ENCODE results near the gene NOD2. TPM values are rescaled to one million over a fixed set of nuclear protein-coding genes. Genes with fewer than 3 reads are reported as not detected.

NOD2 gene
- total and polyA plus RNA-seq, 2 experiments from 2014 or later, result 0.27 to 0.66 TPM

DNA sequence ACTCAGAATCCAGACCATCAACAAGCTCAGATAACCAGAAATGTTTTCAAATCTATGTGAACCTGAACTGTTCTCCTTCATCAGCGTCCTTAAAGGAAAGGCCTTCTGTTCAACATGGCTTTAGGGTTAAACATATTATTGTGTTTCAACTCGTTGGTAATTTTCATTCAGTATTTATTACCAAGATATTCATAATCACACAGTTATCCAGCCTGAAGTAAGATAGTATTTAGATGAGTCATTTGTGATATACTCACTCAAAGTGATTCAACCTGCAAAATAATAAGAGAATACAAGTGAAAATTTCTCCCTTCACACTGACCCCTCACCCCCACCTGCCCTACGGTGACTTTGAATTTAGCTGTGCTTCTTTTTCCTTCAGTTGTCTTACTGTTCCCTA is 51.5 kb downstream of the NOD2 start:
- no peak for ATAC-seq
- no peaks in the 10 kb centered on the region; the same call in 2 of the 3 replicates for H3K9me3 Mint-ChIP-seq

More for the DNA sequence above, 51.5 kb downstream of the NOD2 start:
- Mint-ChIP-seq H3K4me3 (peak overlapping the region; percentile 23; the same call in 1 of the 3 replicates), H3K36me3 (ENCODE audit: low read depth) (peaks cover 3% of the 10 kb centered on the region; the same call in 1 of the 3 replicates), H3K27me3 (ENCODE audit: insufficient read depth, low read depth, poor library complexity) (peaks cover 2% of the 10 kb centered on the region), H3K4me1 (peaks cover 37% of the 10 kb centered on the region), H3K27ac (peak overlapping the region; percentile 85)
- Histone ChIP-seq H3K27me3 (ENCODE audit: insufficient read depth) (no peaks in the 10 kb centered on the region), H4K20me1 (replicated peaks; ENCODE audit: insufficient read depth) (no peaks in the 10 kb centered on the region), H3K36me3 (ENCODE audit: insufficient read depth) (no peaks in the 10 kb centered on the region), H2AFZ (no peak overlapping the region), H3F3A (replicated peaks; ENCODE audit: low read depth) (no peaks in the 10 kb centered on the region), H3K4me3 (no peak overlapping the region), H3K4me1 (ENCODE audit: insufficient read depth) (peaks cover 30% of the 10 kb centered on the region), H3K9me2 (ENCODE audit: insufficient read depth) (no peaks in the 10 kb centered on the region), H3K27ac (ENCODE audit: low read depth) (peak overlapping the region; percentile 13; the same call in 1 of the 2 replicates), H3K4me2 (peak overlapping the region; percentile 74), H3K79me2 (replicated peaks; ENCODE audit: insufficient read depth) (no peaks in the 10 kb centered on the region)
- no peak for DNase-seq (ENCODE audit: low spot score)
- TF ChIP-seq NANOG (IDR thresholded peaks at IDR 0.05; ENCODE audit: borderline replicate concordance) (no peak), ZNF331 (CRISPR knock-in tag; IDR thresholded peaks at IDR 0.05; ENCODE audit: low read depth) (no peak), ZNF114 (CRISPR knock-in tag; IDR thresholded peaks at IDR 0.05) (no peak), EZH2phosphoT487 (IDR thresholded peaks at IDR 0.05; ENCODE audit: unreplicated experiment) (no peak), JUNB (IDR thresholded peaks at IDR 0.05; ENCODE audit: unreplicated experiment) (no peak), POLR2AphosphoS5 (IDR thresholded peaks at IDR 0.05; ENCODE audit: low read depth) (no peak), EZH2 (IDR thresholded peaks at IDR 0.05; ENCODE audit: low read depth, unreplicated experiment) (no peak), STAT1 (IDR thresholded peaks at IDR 0.05; ENCODE audit: unreplicated experiment) (no peak), CREB1 (CRISPR knock-in tag; IDR thresholded peaks at IDR 0.05; ENCODE audit: low read depth) (no peak)
- TF ChIP-seq, protein P1, sequence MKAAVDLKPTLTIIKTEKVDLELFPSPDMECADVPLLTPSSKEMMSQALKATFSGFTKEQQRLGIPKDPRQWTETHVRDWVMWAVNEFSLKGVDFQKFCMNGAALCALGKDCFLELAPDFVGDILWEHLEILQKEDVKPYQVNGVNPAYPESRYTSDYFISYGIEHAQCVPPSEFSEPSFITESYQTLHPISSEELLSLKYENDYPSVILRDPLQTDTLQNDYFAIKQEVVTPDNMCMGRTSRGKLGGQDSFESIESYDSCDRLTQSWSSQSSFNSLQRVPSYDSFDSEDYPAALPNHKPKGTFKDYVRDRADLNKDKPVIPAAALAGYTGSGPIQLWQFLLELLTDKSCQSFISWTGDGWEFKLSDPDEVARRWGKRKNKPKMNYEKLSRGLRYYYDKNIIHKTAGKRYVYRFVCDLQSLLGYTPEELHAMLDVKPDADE (IDR thresholded peaks at IDR 0.05), result no peak
- TF ChIP-seq, protein P2, sequence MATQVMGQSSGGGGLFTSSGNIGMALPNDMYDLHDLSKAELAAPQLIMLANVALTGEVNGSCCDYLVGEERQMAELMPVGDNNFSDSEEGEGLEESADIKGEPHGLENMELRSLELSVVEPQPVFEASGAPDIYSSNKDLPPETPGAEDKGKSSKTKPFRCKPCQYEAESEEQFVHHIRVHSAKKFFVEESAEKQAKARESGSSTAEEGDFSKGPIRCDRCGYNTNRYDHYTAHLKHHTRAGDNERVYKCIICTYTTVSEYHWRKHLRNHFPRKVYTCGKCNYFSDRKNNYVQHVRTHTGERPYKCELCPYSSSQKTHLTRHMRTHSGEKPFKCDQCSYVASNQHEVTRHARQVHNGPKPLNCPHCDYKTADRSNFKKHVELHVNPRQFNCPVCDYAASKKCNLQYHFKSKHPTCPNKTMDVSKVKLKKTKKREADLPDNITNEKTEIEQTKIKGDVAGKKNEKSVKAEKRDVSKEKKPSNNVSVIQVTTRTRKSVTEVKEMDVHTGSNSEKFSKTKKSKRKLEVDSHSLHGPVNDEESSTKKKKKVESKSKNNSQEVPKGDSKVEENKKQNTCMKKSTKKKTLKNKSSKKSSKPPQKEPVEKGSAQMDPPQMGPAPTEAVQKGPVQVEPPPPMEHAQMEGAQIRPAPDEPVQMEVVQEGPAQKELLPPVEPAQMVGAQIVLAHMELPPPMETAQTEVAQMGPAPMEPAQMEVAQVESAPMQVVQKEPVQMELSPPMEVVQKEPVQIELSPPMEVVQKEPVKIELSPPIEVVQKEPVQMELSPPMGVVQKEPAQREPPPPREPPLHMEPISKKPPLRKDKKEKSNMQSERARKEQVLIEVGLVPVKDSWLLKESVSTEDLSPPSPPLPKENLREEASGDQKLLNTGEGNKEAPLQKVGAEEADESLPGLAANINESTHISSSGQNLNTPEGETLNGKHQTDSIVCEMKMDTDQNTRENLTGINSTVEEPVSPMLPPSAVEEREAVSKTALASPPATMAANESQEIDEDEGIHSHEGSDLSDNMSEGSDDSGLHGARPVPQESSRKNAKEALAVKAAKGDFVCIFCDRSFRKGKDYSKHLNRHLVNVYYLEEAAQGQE (IDR thresholded peaks at IDR 0.05; ENCODE audit: unreplicated experiment), result no peak
- TF ChIP-seq, protein P3, sequence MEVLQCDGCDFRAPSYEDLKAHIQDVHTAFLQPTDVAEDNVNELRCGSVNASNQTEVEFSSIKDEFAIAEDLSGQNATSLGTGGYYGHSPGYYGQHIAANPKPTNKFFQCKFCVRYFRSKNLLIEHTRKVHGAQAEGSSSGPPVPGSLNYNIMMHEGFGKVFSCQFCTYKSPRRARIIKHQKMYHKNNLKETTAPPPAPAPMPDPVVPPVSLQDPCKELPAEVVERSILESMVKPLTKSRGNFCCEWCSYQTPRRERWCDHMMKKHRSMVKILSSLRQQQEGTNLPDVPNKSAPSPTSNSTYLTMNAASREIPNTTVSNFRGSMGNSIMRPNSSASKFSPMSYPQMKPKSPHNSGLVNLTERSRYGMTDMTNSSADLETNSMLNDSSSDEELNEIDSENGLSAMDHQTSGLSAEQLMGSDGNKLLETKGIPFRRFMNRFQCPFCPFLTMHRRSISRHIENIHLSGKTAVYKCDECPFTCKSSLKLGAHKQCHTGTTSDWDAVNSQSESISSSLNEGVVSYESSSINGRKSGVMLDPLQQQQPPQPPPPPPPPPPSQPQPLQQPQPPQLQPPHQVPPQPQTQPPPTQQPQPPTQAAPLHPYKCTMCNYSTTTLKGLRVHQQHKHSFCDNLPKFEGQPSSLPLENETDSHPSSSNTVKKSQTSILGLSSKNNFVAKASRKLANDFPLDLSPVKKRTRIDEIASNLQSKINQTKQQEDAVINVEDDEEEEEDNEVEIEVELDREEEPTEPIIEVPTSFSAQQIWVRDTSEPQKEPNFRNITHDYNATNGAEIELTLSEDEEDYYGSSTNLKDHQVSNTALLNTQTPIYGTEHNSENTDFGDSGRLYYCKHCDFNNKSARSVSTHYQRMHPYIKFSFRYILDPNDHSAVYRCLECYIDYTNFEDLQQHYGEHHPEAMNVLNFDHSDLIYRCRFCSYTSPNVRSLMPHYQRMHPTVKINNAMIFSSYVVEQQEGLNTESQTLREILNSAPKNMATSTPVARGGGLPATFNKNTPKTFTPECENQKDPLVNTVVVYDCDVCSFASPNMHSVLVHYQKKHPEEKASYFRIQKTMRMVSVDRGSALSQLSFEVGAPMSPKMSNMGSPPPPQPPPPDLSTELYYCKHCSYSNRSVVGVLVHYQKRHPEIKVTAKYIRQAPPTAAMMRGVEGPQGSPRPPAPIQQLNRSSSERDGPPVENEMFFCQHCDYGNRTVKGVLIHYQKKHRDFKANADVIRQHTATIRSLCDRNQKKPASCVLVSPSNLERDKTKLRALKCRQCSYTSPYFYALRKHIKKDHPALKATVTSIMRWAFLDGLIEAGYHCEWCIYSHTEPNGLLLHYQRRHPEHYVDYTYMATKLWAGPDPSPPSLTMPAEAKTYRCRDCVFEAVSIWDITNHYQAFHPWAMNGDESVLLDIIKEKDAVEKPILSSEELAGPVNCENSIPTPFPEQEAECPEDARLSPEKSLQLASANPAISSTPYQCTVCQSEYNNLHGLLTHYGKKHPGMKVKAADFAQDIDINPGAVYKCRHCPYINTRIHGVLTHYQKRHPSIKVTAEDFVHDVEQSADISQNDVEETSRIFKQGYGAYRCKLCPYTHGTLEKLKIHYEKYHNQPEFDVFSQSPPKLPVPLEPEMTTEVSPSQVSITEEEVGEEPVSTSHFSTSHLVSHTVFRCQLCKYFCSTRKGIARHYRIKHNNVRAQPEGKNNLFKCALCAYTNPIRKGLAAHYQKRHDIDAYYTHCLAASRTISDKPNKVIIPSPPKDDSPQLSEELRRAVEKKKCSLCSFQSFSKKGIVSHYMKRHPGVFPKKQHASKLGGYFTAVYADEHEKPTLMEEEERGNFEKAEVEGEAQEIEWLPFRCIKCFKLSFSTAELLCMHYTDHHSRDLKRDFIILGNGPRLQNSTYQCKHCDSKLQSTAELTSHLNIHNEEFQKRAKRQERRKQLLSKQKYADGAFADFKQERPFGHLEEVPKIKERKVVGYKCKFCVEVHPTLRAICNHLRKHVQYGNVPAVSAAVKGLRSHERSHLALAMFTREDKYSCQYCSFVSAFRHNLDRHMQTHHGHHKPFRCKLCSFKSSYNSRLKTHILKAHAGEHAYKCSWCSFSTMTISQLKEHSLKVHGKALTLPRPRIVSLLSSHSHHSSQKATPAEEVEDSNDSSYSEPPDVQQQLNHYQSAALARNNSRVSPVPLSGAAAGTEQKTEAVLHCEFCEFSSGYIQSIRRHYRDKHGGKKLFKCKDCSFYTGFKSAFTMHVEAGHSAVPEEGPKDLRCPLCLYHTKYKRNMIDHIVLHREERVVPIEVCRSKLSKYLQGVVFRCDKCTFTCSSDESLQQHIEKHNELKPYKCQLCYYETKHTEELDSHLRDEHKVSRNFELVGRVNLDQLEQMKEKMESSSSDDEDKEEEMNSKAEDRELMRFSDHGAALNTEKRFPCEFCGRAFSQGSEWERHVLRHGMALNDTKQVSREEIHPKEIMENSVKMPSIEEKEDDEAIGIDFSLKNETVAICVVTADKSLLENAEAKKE (CRISPR knock-in tag; IDR thresholded peaks at IDR 0.05), result no peak
- TF ChIP-seq, protein P4, sequence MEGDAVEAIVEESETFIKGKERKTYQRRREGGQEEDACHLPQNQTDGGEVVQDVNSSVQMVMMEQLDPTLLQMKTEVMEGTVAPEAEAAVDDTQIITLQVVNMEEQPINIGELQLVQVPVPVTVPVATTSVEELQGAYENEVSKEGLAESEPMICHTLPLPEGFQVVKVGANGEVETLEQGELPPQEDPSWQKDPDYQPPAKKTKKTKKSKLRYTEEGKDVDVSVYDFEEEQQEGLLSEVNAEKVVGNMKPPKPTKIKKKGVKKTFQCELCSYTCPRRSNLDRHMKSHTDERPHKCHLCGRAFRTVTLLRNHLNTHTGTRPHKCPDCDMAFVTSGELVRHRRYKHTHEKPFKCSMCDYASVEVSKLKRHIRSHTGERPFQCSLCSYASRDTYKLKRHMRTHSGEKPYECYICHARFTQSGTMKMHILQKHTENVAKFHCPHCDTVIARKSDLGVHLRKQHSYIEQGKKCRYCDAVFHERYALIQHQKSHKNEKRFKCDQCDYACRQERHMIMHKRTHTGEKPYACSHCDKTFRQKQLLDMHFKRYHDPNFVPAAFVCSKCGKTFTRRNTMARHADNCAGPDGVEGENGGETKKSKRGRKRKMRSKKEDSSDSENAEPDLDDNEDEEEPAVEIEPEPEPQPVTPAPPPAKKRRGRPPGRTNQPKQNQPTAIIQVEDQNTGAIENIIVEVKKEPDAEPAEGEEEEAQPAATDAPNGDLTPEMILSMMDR (conservative IDR thresholded peaks at IDR 0.05; ENCODE audit: low read depth in 2 of 2), result no peak
